Endothelial cell (in vitro differentiated cells): ENCODE results near the gene ECHS1. TPM values are rescaled to one million over a fixed set of nuclear protein-coding genes. Genes with fewer than 3 reads are reported as not detected.

Experiments
- DNase-seq: peaks from one replicate; pipeline ENCODE4 v3.0.0; 2021; ENCODE audit warnings: low spot score
- H3K27ac Mint-ChIP-seq: one replicate; pipeline ENCODE4 v1.8.0; 2021; ENCODE audit warnings: mixed read lengths, inconsistent platforms; ENCODE audit not compliant: unreplicated experiment
- H3K27me3 Mint-ChIP-seq: one replicate; pipeline ENCODE4 v1.8.0; 2021; ENCODE audit warnings: mild to moderate bottlenecking, moderate library complexity, mixed read lengths, inconsistent platforms; ENCODE audit not compliant: unreplicated experiment
- H3K36me3 Mint-ChIP-seq: one replicate; pipeline ENCODE4 v1.8.0; 2021; ENCODE audit warnings: mild to moderate bottlenecking, low read depth, mixed read lengths, inconsistent platforms; ENCODE audit not compliant: unreplicated experiment
- H3K4me1 Mint-ChIP-seq: one replicate; pipeline ENCODE4 v1.8.0; 2021; ENCODE audit warnings: mild to moderate bottlenecking, mixed read lengths, inconsistent platforms; ENCODE audit not compliant: unreplicated experiment
- H3K4me3 Mint-ChIP-seq: one replicate; pipeline ENCODE4 v1.8.0; 2021; ENCODE audit warnings: mild to moderate bottlenecking, mixed read lengths, inconsistent platforms; ENCODE audit not compliant: unreplicated experiment
- H3K9me3 Mint-ChIP-seq: one replicate; pipeline ENCODE4 v1.8.0; 2021; ENCODE audit warnings: mixed read lengths, inconsistent platforms; ENCODE audit not compliant: unreplicated experiment
- total RNA-seq: library from RNA; stranded (reverse); fragmentation: NEBNext Ultra II Directional; extraction: Animal tissue kit (Norgen Biotek cat#: 25700); gene quantifications from one replicate; pipeline ENCODE4 v1.2.1, GENCODE V29; 2021; ENCODE audit not compliant: unreplicated experiment
- TF ChIP-seq, protein P1 (sequence below): fragments of 200-600 bp; sonication (generic); IDR thresholded peaks from one replicate; pipeline ENCODE4 v1.5.0; 2021; ENCODE audit warnings: antibody characterized with exemption; ENCODE audit not compliant: unreplicated experiment

The ECHS1 gene
- total RNA-seq, 1 donor from 2014 or later: 69.6 TPM

DNA sequence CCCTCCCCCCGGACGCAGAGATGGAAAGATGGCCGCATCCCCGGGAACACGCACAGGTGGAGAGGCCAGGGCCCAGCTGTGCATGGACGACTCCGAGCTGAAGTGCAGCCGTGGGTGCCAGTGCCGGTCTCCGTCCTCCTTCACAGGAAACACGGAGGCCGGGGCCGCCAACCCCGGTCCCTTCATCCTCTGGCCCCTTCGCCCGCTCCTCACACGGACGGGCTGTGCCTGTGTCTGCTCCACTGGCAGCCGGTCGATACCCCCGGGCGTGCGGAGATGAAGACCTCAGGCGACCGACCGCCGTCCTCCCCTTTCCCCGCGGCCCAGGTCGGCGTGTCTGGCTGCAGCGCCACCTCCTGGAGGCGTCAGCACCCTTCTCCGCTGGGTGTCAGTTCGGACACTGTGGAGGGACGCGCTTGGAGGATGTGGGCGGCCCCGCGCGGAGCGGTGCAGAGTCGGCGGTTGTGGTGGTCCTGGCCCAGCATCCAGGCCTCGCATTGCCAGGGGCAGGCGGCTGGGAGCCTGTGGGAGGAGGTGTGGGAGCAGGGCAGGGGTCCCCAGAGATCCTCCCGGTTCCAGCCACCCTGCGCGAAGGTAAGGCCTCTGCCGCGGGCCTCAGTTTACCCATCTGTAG, 54.5 kb downstream of the ECHS1 start:
- Mint-ChIP-seq H3K4me3 (no peak overlapping the region), H3K36me3 (no peaks in the 10 kb centered on the region), H3K27ac (no peak overlapping the region), H3K9me3 (no peaks in the 10 kb centered on the region), H3K4me1 (peaks cover 3% of the 10 kb centered on the region), H3K27me3 (no peaks in the 10 kb centered on the region)
- peak; percentile 86 for DNase-seq
- TF ChIP-seq, protein P1, sequence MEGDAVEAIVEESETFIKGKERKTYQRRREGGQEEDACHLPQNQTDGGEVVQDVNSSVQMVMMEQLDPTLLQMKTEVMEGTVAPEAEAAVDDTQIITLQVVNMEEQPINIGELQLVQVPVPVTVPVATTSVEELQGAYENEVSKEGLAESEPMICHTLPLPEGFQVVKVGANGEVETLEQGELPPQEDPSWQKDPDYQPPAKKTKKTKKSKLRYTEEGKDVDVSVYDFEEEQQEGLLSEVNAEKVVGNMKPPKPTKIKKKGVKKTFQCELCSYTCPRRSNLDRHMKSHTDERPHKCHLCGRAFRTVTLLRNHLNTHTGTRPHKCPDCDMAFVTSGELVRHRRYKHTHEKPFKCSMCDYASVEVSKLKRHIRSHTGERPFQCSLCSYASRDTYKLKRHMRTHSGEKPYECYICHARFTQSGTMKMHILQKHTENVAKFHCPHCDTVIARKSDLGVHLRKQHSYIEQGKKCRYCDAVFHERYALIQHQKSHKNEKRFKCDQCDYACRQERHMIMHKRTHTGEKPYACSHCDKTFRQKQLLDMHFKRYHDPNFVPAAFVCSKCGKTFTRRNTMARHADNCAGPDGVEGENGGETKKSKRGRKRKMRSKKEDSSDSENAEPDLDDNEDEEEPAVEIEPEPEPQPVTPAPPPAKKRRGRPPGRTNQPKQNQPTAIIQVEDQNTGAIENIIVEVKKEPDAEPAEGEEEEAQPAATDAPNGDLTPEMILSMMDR: peak; percentile 71

DNA sequence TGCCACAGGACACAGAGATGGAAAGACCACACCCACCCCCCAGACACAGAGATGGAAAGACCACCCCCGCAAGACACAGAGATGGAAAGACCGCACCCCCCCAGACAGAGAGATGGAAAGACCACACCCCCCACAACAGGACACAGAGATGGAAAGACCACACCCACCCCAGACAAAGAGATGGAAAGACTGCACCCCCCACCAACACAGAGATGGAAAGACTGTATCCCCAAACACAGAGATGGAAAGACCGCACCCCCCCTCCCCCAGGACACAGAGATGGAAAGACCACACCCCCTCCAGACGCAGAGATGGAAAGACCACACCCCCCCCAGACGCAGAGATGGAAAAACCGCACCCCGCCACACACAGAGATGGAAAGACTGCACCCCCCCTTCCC, 56.4 kb downstream of the ECHS1 start:
- H3K27me3 Mint-ChIP-seq: peaks cover 2% of the 10 kb centered on the region
- H3K36me3 Mint-ChIP-seq: peaks cover 4% of the 10 kb centered on the region
- H3K27ac Mint-ChIP-seq: no peak overlapping the region
- TF ChIP-seq, protein P1: no peak
- H3K4me1 Mint-ChIP-seq: peaks cover 3% of the 10 kb centered on the region
- H3K9me3 Mint-ChIP-seq: no peaks in the 10 kb centered on the region
- no peak for DNase-seq
- no peak overlapping the region for H3K4me3 Mint-ChIP-seq

DNA sequence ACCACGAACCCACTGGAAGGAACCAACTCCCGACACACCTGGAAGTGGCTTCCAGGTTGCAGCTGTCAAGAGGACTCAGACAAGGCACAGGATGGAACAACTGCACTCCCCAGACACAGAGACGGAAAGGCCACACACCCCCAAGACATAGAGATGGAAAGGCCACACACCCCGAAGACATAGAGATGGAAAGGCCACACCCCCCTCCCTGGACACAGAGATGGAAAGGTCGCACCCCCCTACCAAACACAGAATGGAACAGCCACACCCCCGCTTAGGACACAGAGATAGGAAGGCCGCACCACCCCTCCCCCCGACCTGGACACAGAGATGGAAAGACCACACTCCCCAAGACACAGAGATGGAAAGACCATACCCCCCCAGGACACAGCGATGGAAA, 56.9 kb downstream of the ECHS1 start:
- Mint-ChIP-seq H3K36me3 (peaks cover 4% of the 10 kb centered on the region), H3K27ac (no peak overlapping the region), H3K4me3 (no peak overlapping the region), H3K4me1 (peaks cover 3% of the 10 kb centered on the region), H3K9me3 (no peaks in the 10 kb centered on the region), H3K27me3 (peaks cover 2% of the 10 kb centered on the region)
- DNase-seq: no peak
- TF ChIP-seq, protein P1: no peak

DNA sequence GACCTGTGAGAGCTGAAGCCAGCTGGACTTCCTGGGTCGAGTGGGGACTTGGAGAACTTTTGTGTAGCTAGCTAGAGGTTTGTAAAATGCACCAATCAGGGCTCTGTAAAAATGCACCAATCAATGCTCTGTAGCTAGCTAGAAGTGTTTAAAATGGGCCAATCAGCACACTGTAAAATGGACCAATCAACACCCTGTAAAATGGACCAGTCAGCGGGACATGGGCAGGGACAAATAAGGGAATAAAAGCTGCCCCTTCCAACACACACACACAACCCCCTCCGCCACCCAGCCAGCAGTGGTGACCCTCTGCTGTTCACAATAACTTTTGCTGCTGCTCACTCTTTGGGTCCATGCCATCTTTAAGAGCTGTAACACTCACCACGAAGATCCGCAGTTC, 57.3 kb downstream of the ECHS1 start:
- Mint-ChIP-seq H3K9me3 (no peaks in the 10 kb centered on the region), H3K36me3 (peaks cover 4% of the 10 kb centered on the region), H3K4me3 (no peak overlapping the region), H3K27ac (no peak overlapping the region), H3K4me1 (peaks cover 3% of the 10 kb centered on the region), H3K27me3 (peaks cover 2% of the 10 kb centered on the region)
- no peak for DNase-seq
- TF ChIP-seq, protein P1: no peak

DNA sequence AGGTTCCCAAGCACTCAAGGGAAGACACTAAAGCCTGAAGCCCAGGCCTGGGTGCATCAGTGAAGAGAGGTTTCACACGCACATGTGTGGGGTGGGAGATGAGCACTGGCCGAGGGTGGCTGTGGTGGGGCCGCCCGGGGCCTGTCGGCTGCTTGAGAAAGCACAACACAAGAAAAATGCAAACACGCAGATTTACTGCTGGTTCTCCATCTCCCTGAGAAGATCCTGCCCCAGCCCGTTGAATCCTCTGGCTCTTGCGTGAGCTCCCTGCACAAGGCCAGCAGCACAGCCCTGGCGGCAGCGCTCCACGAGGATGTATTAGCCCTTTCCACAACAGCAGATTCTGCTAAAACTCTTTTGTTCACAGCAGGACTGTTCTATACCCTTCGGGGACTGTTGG, 58.2 kb downstream of the ECHS1 start:
- Mint-ChIP-seq H3K27ac (no peak overlapping the region), H3K27me3 (peaks cover 3% of the 10 kb centered on the region), H3K9me3 (no peaks in the 10 kb centered on the region), H3K4me3 (no peak overlapping the region), H3K4me1 (peaks cover 3% of the 10 kb centered on the region), H3K36me3 (peaks cover 4% of the 10 kb centered on the region)
- no peak for DNase-seq
- TF ChIP-seq, protein P1: no peak
